HEK293 (cell line): Measurements from ENCODE around the gene FAM20B.
A peak's percentile ranks its signal among the peaks of the same experiment; 100 is the strongest.

ENCODE experiments used
- CTCF ChIA-PET: fragments of 350-600 bp; formaldehyde crosslinking; extraction: SDS; loops from one replicate; lab custom pipeline; 2021; ENCODE audit warnings: antibody characterized with exemption; lab: Yijun Ruan, JAX
- POLR2A ChIA-PET: fragments of 300-600 bp; formaldehyde crosslinking; extraction: SDS; loops from one replicate; lab custom pipeline; 2020; ENCODE audit warnings: antibody characterized with exemption, inconsistent platforms; lab: Yijun Ruan, JAX
- H3K27ac ChIP-seq: fragments of 200-500 bp; sonication (Bioruptor generic); 2 replicates; pipeline ENCODE4 v1.5.1; 2014; ENCODE audit warnings: low read depth, low read length, control low read depth, inconsistent platforms; ENCODE audit errors: extremely low read depth
- H3K36me3 ChIP-seq, 2 experiments: fragments of 200-500 bp in 1 of 2; sonication (Bioruptor generic) in 1 of 2; 1 replicate in 1 of 2; 2 replicates in 1 of 2; pipeline ENCODE4 v1.5.1; 2014 to 2017; ENCODE audit warnings: inconsistent platforms in 2 of 2, low read length in 2 of 2; ENCODE audit not compliant: control insufficient read depth in 2 of 2, insufficient read depth in 1 of 2
- H3K4me1 ChIP-seq: fragments of 200-500 bp; sonication (Bioruptor generic); 2 replicates; pipeline ENCODE4 v1.5.1; 2014; ENCODE audit warnings: mild to moderate bottlenecking, low read length, inconsistent platforms; ENCODE audit not compliant: control insufficient read depth, insufficient read depth
- H3K4me3 ChIP-seq: 2 replicates; pipeline ENCODE4 v1.5.1; 2011; ENCODE audit warnings: low read depth, mild to moderate bottlenecking, control low read depth, low read length, moderate library complexity
- H3K9me3 ChIP-seq: fragments of 200-500 bp; sonication (Bioruptor generic); 2 replicates; pipeline ENCODE4 v1.5.1; 2014; ENCODE audit warnings: low read depth, low read length, inconsistent platforms; ENCODE audit not compliant: control insufficient read depth, insufficient read depth
- KLF8 ChIP-seq: fragments of 450-650 bp; formaldehyde crosslinking; IDR thresholded peaks from 2 replicates; pipeline ENCODE4 v1.5.1; 2016; ENCODE audit warnings: missing biosample characterization, missing genetic modification characterization
- MYNN ChIP-seq: fragments of 450-650 bp; formaldehyde crosslinking; IDR thresholded peaks from 2 replicates; pipeline ENCODE4 v1.5.1; 2016; ENCODE audit warnings: missing biosample characterization, missing genetic modification characterization, borderline replicate concordance
- PRDM1 ChIP-seq: fragments of 450-650 bp; formaldehyde crosslinking; IDR thresholded peaks from 2 replicates; pipeline ENCODE4; 2016; ENCODE audit warnings: missing biosample characterization, missing genetic modification characterization
- WT1 ChIP-seq: fragments of 450-650 bp; formaldehyde crosslinking; IDR thresholded peaks from 2 replicates; pipeline ENCODE4 v1.5.1; 2016; ENCODE audit warnings: missing biosample characterization, missing genetic modification characterization
- ZBTB17 ChIP-seq: fragments of 450-650 bp; formaldehyde crosslinking; IDR thresholded peaks from 2 replicates; pipeline ENCODE4 v1.5.1; 2016; ENCODE audit warnings: missing biosample characterization, missing genetic modification characterization
- ZNF10 ChIP-seq: fragments of 450-650 bp; formaldehyde crosslinking; IDR thresholded peaks from 2 replicates; pipeline ENCODE4 v1.5.1; 2017; ENCODE audit warnings: missing biosample characterization, missing genetic modification characterization
- ZNF324 ChIP-seq: fragments of 450-650 bp; formaldehyde crosslinking; IDR thresholded peaks from 2 replicates; pipeline ENCODE4 v1.5.1; 2016; ENCODE audit warnings: missing biosample characterization, missing genetic modification characterization
- ZNF366 ChIP-seq: fragments of 450-650 bp; formaldehyde crosslinking; conservative IDR thresholded peaks from 2 replicates; pipeline ENCODE4 v1.5.1; 2016; ENCODE audit warnings: missing biosample characterization, missing genetic modification characterization
- ZNF747 ChIP-seq: fragments of 450-650 bp; formaldehyde crosslinking; IDR thresholded peaks from 2 replicates; pipeline ENCODE4 v1.5.1; 2016; ENCODE audit warnings: missing biosample characterization, missing genetic modification characterization
- ZNF843 ChIP-seq: fragments of 450-650 bp; formaldehyde crosslinking; IDR thresholded peaks from 2 replicates; pipeline ENCODE4 v1.5.1; 2016; ENCODE audit warnings: missing biosample characterization, missing genetic modification characterization
- TF ChIP-seq, protein P1 (sequence below): fragments of 450-650 bp; formaldehyde crosslinking; IDR thresholded peaks from 2 replicates; pipeline ENCODE4 v1.5.1; 2016; ENCODE audit warnings: missing biosample characterization, missing genetic modification characterization
- TF ChIP-seq, protein P2 (sequence below): fragments of 450-650 bp; formaldehyde crosslinking; IDR thresholded peaks from 2 replicates; pipeline ENCODE4 v1.5.1; 2016; ENCODE audit warnings: missing biosample characterization, missing genetic modification characterization, borderline replicate concordance
- TF ChIP-seq, protein P3 (sequence below): fragments of 450-650 bp; formaldehyde crosslinking; IDR thresholded peaks from 2 replicates; pipeline ENCODE4 v1.5.1; 2016; ENCODE audit warnings: missing biosample characterization, missing genetic modification characterization
- TF ChIP-seq, protein P4 (sequence below): fragments of 450-650 bp; formaldehyde crosslinking; IDR thresholded peaks from 2 replicates; pipeline ENCODE4 v1.5.1; 2016; ENCODE audit warnings: missing biosample characterization, missing genetic modification characterization, borderline replicate concordance
- TF ChIP-seq, protein P5 (sequence below): fragments of 450-650 bp; formaldehyde crosslinking; conservative IDR thresholded peaks from 2 replicates; pipeline ENCODE4 v1.5.1; 2016; ENCODE audit warnings: low read depth, missing biosample characterization, missing genetic modification characterization

The FAM20B gene

DNA sequence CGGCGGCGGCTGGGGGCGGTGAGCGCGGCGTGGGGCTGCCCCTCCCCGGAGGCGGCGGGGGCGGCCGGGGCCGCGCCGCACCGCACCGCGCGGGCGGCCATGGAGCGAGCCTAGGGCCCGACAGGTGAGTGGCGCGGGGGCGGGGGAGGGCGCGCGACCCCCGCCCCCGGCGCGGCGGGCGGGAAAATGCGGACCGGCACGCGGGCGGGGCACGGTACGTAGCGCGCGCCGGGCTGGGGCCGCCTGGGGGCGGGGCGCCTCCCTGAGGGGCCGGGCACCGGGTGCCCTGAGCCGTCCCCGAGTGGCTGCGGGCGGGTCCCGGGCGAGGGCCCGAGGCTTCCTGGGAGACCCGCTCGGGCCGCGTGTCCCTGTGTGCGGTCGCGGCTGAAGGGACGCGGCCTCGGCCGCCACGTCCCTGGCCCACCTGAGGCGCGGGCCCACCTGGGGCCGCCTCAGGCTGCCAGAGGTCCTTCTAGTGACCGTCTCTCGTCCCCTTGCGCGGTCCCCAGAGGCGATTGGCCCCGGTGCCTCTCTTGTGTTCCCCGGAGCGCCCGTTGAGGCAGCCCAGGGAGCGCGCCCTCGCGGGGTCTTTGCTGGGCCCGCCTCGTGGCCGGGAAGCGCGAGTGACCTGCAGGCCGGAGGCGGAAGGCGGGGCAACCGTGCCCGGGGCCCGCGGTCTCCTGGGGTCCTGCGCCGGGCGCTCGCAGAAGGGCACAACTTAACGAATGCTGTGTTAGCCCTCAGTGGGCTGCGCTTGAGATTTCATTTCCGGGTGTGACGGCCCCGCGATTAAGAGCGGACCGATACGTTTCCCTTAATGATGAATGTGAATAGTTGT, 500 bp downstream of the FAM20B start (continued):
- TF ChIP-seq, protein P1, sequence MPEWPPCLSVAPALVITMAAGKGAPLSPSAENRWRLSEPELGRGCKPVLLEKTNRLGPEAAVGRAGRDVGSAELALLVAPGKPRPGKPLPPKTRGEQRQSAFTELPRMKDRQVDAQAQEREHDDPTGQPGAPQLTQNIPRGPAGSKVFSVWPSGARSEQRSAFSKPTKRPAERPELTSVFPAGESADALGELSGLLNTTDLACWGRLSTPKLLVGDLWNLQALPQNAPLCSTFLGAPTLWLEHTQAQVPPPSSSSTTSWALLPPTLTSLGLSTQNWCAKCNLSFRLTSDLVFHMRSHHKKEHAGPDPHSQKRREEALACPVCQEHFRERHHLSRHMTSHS (tag by site-specific recombination), result no peak
- TF ChIP-seq, protein P2, sequence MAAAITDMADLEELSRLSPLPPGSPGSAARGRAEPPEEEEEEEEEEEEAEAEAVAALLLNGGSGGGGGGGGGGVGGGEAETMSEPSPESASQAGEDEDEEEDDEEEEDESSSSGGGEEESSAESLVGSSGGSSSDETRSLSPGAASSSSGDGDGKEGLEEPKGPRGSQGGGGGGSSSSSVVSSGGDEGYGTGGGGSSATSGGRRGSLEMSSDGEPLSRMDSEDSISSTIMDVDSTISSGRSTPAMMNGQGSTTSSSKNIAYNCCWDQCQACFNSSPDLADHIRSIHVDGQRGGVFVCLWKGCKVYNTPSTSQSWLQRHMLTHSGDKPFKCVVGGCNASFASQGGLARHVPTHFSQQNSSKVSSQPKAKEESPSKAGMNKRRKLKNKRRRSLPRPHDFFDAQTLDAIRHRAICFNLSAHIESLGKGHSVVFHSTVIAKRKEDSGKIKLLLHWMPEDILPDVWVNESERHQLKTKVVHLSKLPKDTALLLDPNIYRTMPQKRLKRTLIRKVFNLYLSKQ, result no peak
- TF ChIP-seq ZNF843 (tag by site-specific recombination), result 0 out of 2 replicates have a peak, but pooled peaks have one; percentile 34
- 0 out of 2 replicates have a peak, but pooled peaks have one; percentile 18 for TF ChIP-seq ZNF324
- no peak for TF ChIP-seq ZNF747
- peak; percentile 41; the same call in 1 of the 2 replicates for TF ChIP-seq KLF8 (tag by site-specific recombination)
- TF ChIP-seq, protein P3, sequence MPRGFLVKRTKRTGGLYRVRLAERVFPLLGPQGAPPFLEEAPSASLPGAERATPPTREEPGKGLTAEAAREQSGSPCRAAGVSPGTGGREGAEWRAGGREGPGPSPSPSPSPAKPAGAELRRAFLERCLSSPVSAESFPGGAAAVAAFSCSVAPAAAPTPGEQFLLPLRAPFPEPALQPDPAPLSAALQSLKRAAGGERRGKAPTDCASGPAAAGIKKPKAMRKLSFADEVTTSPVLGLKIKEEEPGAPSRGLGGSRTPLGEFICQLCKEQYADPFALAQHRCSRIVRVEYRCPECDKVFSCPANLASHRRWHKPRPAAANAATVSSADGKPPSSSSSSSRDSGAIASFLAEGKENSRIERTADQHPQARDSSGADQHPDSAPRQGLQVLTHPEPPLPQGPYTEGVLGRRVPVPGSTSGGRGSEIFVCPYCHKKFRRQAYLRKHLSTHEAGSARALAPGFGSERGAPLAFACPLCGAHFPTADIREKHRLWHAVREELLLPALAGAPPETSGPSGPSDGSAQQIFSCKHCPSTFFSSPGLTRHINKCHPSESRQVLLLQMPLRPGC (tag by site-specific recombination), result no peak
- TF ChIP-seq, protein P4, sequence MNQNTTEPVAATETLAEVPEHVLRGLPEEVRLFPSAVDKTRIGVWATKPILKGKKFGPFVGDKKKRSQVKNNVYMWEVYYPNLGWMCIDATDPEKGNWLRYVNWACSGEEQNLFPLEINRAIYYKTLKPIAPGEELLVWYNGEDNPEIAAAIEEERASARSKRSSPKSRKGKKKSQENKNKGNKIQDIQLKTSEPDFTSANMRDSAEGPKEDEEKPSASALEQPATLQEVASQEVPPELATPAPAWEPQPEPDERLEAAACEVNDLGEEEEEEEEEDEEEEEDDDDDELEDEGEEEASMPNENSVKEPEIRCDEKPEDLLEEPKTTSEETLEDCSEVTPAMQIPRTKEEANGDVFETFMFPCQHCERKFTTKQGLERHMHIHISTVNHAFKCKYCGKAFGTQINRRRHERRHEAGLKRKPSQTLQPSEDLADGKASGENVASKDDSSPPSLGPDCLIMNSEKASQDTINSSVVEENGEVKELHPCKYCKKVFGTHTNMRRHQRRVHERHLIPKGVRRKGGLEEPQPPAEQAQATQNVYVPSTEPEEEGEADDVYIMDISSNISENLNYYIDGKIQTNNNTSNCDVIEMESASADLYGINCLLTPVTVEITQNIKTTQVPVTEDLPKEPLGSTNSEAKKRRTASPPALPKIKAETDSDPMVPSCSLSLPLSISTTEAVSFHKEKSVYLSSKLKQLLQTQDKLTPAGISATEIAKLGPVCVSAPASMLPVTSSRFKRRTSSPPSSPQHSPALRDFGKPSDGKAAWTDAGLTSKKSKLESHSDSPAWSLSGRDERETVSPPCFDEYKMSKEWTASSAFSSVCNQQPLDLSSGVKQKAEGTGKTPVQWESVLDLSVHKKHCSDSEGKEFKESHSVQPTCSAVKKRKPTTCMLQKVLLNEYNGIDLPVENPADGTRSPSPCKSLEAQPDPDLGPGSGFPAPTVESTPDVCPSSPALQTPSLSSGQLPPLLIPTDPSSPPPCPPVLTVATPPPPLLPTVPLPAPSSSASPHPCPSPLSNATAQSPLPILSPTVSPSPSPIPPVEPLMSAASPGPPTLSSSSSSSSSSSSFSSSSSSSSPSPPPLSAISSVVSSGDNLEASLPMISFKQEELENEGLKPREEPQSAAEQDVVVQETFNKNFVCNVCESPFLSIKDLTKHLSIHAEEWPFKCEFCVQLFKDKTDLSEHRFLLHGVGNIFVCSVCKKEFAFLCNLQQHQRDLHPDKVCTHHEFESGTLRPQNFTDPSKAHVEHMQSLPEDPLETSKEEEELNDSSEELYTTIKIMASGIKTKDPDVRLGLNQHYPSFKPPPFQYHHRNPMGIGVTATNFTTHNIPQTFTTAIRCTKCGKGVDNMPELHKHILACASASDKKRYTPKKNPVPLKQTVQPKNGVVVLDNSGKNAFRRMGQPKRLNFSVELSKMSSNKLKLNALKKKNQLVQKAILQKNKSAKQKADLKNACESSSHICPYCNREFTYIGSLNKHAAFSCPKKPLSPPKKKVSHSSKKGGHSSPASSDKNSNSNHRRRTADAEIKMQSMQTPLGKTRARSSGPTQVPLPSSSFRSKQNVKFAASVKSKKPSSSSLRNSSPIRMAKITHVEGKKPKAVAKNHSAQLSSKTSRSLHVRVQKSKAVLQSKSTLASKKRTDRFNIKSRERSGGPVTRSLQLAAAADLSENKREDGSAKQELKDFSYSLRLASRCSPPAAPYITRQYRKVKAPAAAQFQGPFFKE, result 0 out of 2 replicates have a peak, but pooled peaks have one; percentile 35

DNA sequence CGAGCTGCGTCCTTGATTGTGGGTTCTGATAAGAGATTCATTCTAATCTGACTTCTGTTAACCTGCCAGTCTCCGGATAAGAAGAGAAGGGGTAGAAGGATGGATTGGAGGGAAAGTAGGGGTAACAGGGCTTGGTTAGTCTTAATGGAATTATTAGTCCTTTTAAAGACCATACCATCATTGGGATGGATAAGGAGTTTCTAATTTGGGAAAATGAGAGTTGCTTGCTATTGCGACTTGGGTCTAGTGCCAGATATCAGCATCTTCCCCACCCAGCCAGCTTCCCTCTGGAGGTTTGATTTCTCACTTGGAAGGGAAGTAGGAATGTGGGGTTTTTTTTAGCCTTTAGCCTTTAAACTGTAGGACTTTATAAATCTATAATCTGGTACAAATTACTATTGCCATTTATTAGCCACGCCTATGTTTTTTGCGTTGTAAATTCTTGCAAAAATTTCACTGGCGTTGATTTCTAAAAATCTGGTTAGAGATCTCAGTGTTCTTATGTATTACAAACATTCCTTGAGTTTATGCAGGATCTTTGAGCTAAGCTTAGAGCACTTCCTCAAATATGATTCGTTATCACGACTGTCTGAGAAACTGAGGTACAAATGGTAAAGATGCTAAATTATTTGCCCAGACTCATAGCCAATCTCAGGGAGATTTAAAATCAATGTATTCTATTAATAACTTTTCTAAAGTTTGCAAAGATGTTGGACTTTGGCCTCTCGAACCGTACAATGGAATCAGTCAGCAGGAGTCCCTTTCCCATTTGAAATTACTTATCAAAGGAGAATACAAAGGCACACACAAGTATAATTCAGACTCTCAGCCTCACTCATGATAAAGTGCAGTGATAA, 1.3 kb downstream of the FAM20B start:
- H3K36me3 ChIP-seq, result no peaks in the 10 kb centered on the region
- ChIA-PET CTCF (interaction anchor here (1.3 kb wide), 1 partner anchor 259 kb away, joined by 3 read pairs; no protein-coding TSS in a partner anchor), POLR2A (interaction anchor here (0.5 to 1.0 kb wide), 3 partner anchors 10 to 277 kb away, joined by 4 read pairs; no protein-coding TSS in a partner anchor)
- H3K4me1 ChIP-seq, result peaks cover 22% of the 10 kb centered on the region; the same call in 1 of the 2 replicates
- H3K4me3 ChIP-seq, result peak overlapping the region; percentile 63
- H3K9me3 ChIP-seq, result no peaks in the 10 kb centered on the region
- peak overlapping the region; percentile 89; the same call in 1 of the 2 replicates for H3K27ac ChIP-seq
- no peak for TF ChIP-seq ZNF10 (tag by site-specific recombination)
- TF ChIP-seq ZNF366 (tag by site-specific recombination), result peak; percentile 52; the same call in 1 of the 2 replicates
- TF ChIP-seq, protein P5, sequence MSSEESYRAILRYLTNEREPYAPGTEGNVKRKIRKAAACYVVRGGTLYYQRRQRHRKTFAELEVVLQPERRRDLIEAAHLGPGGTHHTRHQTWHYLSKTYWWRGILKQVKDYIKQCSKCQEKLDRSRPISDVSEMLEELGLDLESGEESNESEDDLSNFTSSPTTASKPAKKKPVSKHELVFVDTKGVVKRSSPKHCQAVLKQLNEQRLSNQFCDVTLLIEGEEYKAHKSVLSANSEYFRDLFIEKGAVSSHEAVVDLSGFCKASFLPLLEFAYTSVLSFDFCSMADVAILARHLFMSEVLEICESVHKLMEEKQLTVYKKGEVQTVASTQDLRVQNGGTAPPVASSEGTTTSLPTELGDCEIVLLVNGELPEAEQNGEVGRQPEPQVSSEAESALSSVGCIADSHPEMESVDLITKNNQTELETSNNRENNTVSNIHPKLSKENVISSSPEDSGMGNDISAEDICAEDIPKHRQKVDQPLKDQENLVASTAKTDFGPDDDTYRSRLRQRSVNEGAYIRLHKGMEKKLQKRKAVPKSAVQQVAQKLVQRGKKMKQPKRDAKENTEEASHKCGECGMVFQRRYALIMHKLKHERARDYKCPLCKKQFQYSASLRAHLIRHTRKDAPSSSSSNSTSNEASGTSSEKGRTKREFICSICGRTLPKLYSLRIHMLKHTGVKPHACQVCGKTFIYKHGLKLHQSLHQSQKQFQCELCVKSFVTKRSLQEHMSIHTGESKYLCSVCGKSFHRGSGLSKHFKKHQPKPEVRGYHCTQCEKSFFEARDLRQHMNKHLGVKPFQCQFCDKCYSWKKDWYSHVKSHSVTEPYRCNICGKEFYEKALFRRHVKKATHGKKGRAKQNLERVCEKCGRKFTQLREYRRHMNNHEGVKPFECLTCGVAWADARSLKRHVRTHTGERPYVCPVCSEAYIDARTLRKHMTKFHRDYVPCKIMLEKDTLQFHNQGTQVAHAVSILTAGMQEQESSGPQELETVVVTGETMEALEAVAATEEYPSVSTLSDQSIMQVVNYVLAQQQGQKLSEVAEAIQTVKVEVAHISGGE (tag by site-specific recombination), result 0 out of 2 replicates have a peak, but pooled peaks have one; percentile 10
- peak; percentile 60 for TF ChIP-seq PRDM1 (tag by site-specific recombination)
- peak; percentile 95 for TF ChIP-seq ZBTB17
- no peak for TF ChIP-seq MYNN (tag by site-specific recombination)
- 0 out of 2 replicates have a peak, but pooled peaks have one; percentile 17 for TF ChIP-seq WT1 (tag by site-specific recombination)
